Upper lobe of left lung (tissue), 4 donors: ENCODE data around the gene CCR1.

Experiments used
- CTCF ChIP-seq, 6 experiments: fragments of 450-650 bp in 4 of 6; fragments of 200-600 bp in 2 of 6; sonication (generic) in 2 of 6; IDR thresholded peaks; one replicate each; pipeline ENCODE4 v1.5.1; 2016 to 2019; ENCODE audit warnings: antibody characterized with exemption in 6 of 6
- EP300 ChIP-seq, 4 donors: sonication (generic); formaldehyde crosslinking; IDR thresholded peaks; one replicate each; pipeline ENCODE4 v1.5.1; 2017; ENCODE audit warnings: antibody characterized with exemption in 4 of 4, control low read depth in 2 of 4
- POLR2A ChIP-seq, 4 donors: fragments of 450-650 bp; IDR thresholded peaks; one replicate each; pipeline ENCODE4 v1.5.1; 2016 to 2017; ENCODE audit warnings: antibody characterized with exemption in 4 of 4, mild to moderate bottlenecking in 2 of 4
- POLR2AphosphoS5 ChIP-seq, 2 donors: sonication (generic); formaldehyde crosslinking; IDR thresholded peaks; one replicate each; pipeline ENCODE4 v1.5.1; 2017; ENCODE audit warnings: antibody characterized with exemption in 2 of 2

DNA sequence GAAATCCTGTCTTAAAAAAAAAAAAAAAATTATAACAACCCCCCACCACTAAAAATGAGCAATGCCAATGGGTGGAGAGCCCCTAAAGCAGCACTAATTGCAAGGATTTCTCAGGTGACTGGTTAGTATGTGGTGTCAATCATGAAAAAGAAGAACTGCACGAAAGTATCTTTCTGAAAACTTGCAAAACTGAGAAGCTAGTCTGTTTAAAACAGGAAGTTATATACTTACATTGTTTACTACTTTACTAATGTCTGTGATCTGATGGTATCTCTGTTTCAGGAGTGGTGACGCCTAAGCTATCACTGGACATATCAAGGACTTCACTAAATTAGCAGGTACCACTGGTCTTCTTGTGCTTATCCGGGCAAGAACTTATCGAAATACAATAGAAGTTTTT lies 34.0 kb upstream of the CCR1 start, which contains the start of gene CCR3:
- no peak for TF ChIP-seq POLR2AphosphoS5 (IDR thresholded peaks at IDR 0.05)
- TF ChIP-seq CTCF (IDR thresholded peaks at IDR 0.05) = no peak
- TF ChIP-seq POLR2A (IDR thresholded peaks at IDR 0.05) = no peak
- no peak for TF ChIP-seq EP300 (IDR thresholded peaks at IDR 0.05)
